Measurements from ENCODE around the gene P4HB. TPM values are rescaled to one million over a fixed set of nuclear protein-coding genes. Genes with fewer than 3 reads are reported as not detected.
A peak's percentile ranks its signal among the peaks of the same experiment; 100 is the strongest.

Gene P4HB
- total and polyA plus RNA-seq, 2 of the 4 experiments (the other 2 are of a cell fraction) = 599 to 932 TPM

DNA sequence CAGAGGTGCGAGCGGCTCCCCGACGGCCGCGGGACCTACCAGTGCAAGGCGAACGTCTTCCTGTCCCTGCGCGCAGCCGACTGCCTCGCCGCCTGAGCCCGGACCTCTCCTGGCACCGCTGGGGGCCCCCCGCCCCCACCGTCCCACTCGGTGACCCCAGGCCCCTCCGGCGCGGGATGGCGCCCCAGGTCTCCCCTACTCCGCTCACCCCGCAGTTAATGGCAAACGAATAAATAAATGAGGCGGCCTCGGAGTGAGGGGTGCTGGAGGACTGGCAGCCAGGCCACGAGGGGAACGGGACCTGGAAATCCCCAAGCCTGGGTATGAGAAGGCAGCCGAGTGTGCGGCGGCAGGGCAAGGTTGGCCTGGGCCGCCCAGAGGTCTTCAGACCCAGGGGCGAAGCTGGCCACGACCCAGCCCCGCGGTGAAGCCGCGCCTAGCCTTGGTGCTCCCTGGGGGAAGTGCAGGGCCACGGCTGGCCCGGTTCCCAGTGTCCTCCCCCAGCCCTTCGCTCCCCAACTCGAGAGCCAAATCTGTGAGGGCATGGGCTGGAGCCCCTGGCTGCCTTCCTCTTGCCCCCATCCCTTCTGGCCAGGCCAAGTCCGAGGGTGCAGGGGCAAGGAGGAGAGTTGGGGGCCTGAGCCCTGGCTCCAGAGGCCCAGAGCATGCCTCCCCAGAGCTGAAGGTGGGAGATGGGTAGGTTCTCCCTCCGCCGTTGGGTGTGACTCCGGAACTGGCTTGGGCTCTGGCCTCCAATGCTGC, 42.5 kb upstream of the P4HB start:
- H3K27me3 ChIP-seq (ENCODE audit: control insufficient read depth, insufficient read depth, low read length) = no peaks in the 10 kb centered on the region
- H3K27ac ChIP-seq (ENCODE audit: insufficient read depth, low read length) = no peak overlapping the region
- H3K4me3 ChIP-seq (ENCODE audit: insufficient read depth, low read depth, low read length) = no peak overlapping the region
- in situ Hi-C loops (cut with MboI; ENCODE audit: low sequenced_read_pairs) = no loop called here
- peak overlapping the region; percentile 69; the same call in 1 of the 2 replicates for H3K4me2 ChIP-seq (ENCODE audit: low read depth, low read length)
- H3K9me3 ChIP-seq (ENCODE audit: control insufficient read depth, insufficient read depth, low read length) = no peaks in the 10 kb centered on the region
- H3K14ac ChIP-seq (replicated peaks; ENCODE audit: low read depth, low read length) = no peak overlapping the region
- peak overlapping the region; percentile 86 for H2AK9ac ChIP-seq (replicated peaks; ENCODE audit: low read depth, low read length, poor library complexity)
- H3K4ac ChIP-seq (ENCODE audit: low read depth, low read length) = no peak overlapping the region
- H2BK15ac ChIP-seq (ENCODE audit: low read depth, low read length) = no peak overlapping the region
- no peak overlapping the region for H3K56ac ChIP-seq (ENCODE audit: extremely low read depth, insufficient read depth, low read length)
- peaks cover 28% of the 10 kb centered on the region for H3K36me3 ChIP-seq (ENCODE audit: control insufficient read depth, insufficient read depth, low read length)
- H3K79me1 ChIP-seq (ENCODE audit: low read depth in 1 of 2, low read length in 2 of 2) = peaks cover 0 to 31% of the 10 kb centered on the region in 2 experiments; a peak in 3 of 4 replicates
- peaks cover 14% of the 10 kb centered on the region for H3K4me1 ChIP-seq (ENCODE audit: control insufficient read depth, insufficient read depth, low read length)
- DNase-seq = no peak
- peak overlapping the region; percentile 5; the same call in 1 of the 2 replicates for H2AK5ac ChIP-seq (ENCODE audit: low read depth, low read length)
- H4K5ac ChIP-seq (ENCODE audit: low read depth, low read length) = no peak overlapping the region
- intact Hi-C loops (cut with micrococcal nuclease) = no loop called here
- peaks cover 13% of the 10 kb centered on the region; the same call in 1 of the 2 replicates for H3K9me1 ChIP-seq (ENCODE audit: insufficient read depth, low read length)
- H2BK120ac ChIP-seq (ENCODE audit: low read depth, low read length) = no peak overlapping the region
- CTCF ChIA-PET = interaction anchor here (0.6 kb wide), 1 partner anchor 180 kb away, joined by 3 read pairs; no protein-coding TSS in a partner anchor
- no peak overlapping the region for H4K91ac ChIP-seq (ENCODE audit: insufficient read depth, low read depth, low read length)
- ATAC-seq (ENCODE audit: low read depth) = no peak
- no peak overlapping the region for H3K23ac ChIP-seq (ENCODE audit: low read depth, low read length)
- POLR2A ChIA-PET (ENCODE audit: unreplicated experiment) = no interaction called here
- no peak overlapping the region for H2BK20ac ChIP-seq (ENCODE audit: low read depth, low read length)
- TF ChIP-seq CHD1 (IDR thresholded peaks at IDR 0.05; ENCODE audit: low read depth, low read length) = no peak
- no peak for TF ChIP-seq MAZ (IDR thresholded peaks at IDR 0.05; ENCODE audit: borderline replicate concordance, low read depth, low read length)
- no peak for TF ChIP-seq CTCF (conservative IDR thresholded peaks at IDR 0.05; ENCODE audit: low read depth, low read length)
- TF ChIP-seq RCOR1 (IDR thresholded peaks at IDR 0.05; ENCODE audit: insufficient replicate concordance, low read length) = no peak
- TF ChIP-seq MXI1 (IDR thresholded peaks at IDR 0.05; ENCODE audit: borderline replicate concordance, low read depth, low read length) = no peak
- no peak for TF ChIP-seq NFE2L2 (IDR thresholded peaks at IDR 0.05; ENCODE audit: low read depth, low read length)
- TF ChIP-seq, protein P1, sequence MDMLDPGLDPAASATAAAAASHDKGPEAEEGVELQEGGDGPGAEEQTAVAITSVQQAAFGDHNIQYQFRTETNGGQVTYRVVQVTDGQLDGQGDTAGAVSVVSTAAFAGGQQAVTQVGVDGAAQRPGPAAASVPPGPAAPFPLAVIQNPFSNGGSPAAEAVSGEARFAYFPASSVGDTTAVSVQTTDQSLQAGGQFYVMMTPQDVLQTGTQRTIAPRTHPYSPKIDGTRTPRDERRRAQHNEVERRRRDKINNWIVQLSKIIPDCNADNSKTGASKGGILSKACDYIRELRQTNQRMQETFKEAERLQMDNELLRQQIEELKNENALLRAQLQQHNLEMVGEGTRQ (IDR thresholded peaks at IDR 0.05; ENCODE audit: low read depth, low read length) = no peak
- no peak for TF ChIP-seq FOS (IDR thresholded peaks at IDR 0.05; ENCODE audit: low read depth, low read length)
- no peak for TF ChIP-seq CEBPB (IDR thresholded peaks at IDR 0.05; ENCODE audit: low read depth, low read length)
- peaks cover 26% of the 10 kb centered on the region for H4K20me1 ChIP-seq (ENCODE audit: insufficient read depth, low read length)
- no peak overlapping the region for H3K9ac ChIP-seq (ENCODE audit: low read depth, low read length)
- no TSS peak for BruUV-seq (replicated peaks)
- WGBS, 2 experiments (ENCODE audit: extremely low coverage in 2 of 2, insufficient read length in 1 of 2) = 41% methylated on average over 30 of the region's 47 CpGs; no CpG with 5 or more reads in 1 of the 2 experiments
- peak overlapping the region; percentile 83 for H2AFZ ChIP-seq (replicated peaks; ENCODE audit: low read length, poor library complexity)
- H3K18ac ChIP-seq (ENCODE audit: low read depth, low read length) = no peak overlapping the region
- H4K8ac ChIP-seq (ENCODE audit: low read depth in 2 of 2, low read length in 2 of 2) = no peak overlapping the region
- no peak overlapping the region for H2BK5ac ChIP-seq (ENCODE audit: low read depth, low read length, poor library complexity, severe bottlenecking)
- dilution Hi-C loops (cut with HindIII; ENCODE audit: low sequenced_read_pairs, unreplicated experiment) = no loop called here
